ENCODE results near the gene ETFB.

Gene ETFB

DNA sequence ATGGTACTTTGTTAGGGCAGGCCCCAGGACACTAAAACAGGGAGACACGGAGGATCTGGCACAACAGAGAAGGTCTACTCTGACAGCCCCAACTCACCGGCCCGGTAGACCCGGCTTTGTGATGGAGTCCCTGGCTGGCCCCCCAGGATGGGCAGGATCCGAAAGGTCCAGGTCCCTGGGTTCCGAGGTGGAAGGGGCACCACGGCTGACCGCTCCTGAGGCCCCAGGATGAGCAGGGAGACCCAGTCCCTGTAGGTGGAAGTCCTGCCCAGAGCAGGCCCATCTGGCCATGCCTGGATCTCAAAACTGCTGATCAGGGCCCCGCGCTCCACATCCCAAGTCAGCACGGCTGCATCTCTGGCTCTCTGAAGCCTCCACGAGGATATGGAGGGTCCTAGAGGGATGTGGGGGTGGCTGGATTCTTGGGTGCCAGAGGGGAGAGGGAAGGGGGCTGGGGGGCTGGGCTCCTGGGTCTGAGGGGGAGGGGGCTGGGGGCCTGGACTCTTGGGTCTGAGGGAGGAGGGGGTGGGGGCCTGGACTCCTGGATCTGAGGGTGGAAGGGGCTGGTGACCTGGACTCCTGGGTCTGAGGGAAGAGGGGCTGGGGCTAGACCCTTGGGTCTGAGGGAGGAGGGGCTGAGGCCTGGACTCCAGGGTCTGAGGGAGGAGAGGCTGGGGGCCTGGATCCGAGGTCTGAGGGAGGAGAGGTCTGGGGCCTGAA is 28.9 kb downstream of the ETFB start:
- no peak for TF ChIP-seq POLR2A (IDR thresholded peaks at IDR 0.05; ENCODE audit: low read length)
- TF ChIP-seq GATA1 (IDR thresholded peaks at IDR 0.05; ENCODE audit: low read depth, low read length), result no peak

DNA sequence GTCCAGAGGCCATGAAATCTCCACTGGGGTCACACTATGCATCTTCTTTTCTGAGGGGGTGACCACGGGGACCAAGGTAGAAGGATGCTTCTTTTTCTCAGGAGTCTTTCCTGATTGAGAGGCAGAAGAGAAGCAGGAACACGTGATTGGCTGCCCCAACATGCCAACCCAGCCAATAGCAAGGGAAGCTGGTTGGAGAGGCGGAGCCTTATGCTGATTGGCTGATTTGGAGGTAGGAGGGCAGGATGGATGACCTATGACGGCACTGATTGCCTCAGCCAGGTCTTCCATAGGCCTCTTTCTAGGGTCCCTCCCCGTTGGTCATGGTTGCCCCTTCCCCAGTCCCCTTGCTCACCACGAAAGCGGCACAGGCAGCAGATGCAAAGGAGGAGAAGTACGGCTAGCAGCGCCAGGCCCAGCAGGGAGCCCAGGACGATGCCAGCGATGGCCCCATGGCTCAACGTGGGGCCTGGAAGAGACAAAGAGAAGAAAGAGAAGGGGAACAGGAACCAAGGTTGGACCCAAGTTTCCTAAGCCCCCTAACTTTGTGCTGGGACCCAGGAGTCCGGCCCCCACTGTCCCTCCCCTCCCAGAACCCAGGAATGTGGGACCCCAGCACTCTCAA is 32.2 kb downstream of the ETFB start:
- TF ChIP-seq GATA1 (IDR thresholded peaks at IDR 0.05; ENCODE audit: low read depth, low read length) (no peak), POLR2A (IDR thresholded peaks at IDR 0.05; ENCODE audit: low read length) (no peak)
- peak in 1 of 2 experiments; percentile 42 for DNase-seq

More for the DNA sequence above, 28.9 kb downstream of the ETFB start:
- no peak for DNase-seq

DNA sequence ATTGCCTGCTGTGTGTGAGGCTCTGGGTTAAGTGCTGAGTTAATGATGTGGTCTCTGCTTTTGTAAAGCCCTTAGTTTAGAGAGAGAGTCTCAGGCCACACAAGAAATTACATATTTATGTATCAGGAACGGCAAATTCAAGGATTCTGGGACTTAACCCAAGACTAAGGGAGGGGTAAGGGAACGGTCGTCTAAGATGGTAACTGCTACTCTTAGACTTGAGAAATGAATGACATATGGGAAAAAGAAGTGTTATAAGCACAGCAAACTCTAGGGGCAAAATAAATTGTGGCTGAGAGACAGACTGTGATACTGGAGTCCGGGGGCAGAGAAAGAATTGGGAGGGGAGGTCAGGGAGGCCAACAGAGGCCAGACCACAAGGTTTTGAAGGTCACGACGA is 34.5 kb downstream of the ETFB start:
- TF ChIP-seq GATA1 (IDR thresholded peaks at IDR 0.05; ENCODE audit: low read depth, low read length), result no peak
- no peak for TF ChIP-seq POLR2A (IDR thresholded peaks at IDR 0.05; ENCODE audit: low read length)
- no peak for DNase-seq

DNA sequence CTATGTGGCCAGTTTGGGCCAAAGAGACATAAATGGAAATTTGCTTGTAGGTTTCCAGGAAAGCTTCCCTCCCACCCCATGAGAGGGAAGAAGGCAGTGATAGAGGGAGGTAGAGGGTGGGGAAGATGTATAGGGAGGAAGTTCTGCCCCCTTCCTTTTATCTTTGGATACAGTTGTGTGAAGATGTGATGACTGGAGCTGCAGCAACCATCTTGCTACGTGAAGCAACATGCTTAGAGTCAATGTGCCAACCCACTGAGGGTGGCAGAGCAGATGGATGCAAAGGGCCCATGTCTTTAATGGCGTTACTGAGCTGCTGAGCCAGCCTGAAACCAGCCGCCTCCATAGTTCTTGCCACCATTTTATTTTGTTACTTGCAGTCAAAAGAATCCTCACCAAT is 35.0 kb downstream of the ETFB start:
- no peak for TF ChIP-seq GATA1 (IDR thresholded peaks at IDR 0.05; ENCODE audit: low read depth, low read length)
- no peak for TF ChIP-seq POLR2A (IDR thresholded peaks at IDR 0.05; ENCODE audit: low read length)

DNA sequence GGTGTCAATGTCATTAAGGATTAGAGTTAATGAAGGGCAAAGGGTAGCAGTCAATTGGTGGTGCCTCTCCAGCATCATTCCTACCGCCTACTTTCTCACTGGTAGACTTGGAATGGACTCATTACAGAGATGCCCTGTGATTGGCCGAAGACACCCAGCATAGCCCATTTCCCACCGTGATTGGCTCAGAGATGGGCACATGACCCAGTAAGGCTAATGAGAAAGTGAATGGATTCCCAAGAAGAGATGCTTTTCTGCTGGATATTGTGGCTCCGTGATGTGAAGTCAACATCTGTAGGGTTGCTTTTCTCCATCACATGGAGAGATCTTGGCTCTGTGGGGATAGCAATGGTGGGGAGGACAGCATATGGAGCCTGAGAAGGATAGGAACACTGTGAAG is 35.8 kb downstream of the ETFB start:
- DNase-seq, result no peak
- TF ChIP-seq GATA1 (IDR thresholded peaks at IDR 0.05; ENCODE audit: low read depth, low read length), result no peak
- TF ChIP-seq POLR2A (IDR thresholded peaks at IDR 0.05; ENCODE audit: low read length), result no peak

More for the DNA sequence above, 35.0 kb downstream of the ETFB start:
- no peak for DNase-seq

DNA sequence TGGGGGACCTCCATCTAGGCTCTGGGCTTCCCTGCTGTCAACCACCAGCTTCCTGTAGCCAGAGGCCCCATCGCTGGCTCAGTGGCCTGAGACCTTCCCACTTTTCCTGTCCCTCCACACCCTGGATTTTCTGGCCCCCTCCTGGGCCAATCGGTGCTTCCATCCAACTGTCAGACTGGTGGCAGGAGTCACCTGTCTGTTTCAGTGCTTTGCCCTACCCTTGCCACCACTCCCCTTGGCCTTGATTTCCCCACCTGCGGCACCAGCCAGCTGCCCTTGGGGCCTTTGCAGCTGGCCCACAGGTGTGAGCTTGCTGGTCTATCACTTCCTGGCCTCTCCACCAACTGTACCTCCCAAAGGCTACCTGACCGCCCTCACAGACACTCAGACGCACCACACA is 36.8 kb downstream of the ETFB start:
- no peak for DNase-seq

DNA sequence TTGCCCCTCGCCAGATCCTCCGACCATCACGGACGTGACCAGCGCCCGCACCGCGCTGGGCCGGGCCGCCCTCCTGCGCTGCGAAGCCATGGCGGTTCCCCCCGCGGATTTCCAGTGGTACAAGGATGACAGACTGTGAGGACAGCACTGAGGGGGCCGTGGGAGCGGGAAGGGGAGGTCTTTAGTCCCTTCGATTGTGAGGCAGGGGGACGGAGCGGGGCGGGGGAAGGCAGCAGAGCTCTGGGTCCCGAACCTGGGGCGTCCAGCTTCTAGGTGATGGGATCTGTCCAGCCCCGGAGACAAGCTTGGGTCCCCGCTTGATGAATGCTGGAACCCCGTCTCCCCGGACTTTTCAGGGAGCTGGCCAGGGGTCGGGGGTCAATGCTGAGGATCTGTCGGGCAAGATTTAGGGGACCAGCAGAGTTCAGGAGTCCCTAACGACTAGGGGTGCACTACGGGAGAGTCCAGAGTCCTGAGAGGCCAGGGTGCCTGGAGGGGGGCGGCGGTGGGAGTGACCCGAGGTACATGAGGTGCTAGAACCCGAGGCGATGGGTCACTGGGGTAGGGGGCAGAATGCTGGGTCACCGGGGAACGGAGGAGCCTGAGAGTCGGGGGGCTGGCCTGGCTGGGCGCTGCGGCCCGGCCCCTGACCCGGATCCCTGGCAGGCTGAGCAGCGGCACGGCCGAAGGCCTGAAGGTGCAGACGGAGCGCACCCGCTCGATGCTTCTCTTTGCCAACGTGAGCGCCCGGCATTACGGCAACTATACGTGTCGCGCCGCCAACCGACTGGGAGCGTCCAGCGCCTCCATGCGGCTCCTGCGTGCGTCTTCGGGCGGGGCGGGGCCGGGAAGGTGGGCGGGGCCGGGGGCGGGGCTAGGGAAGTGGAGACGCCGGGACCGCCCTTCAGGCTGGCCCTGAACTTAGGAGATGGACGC is 38.9 kb downstream of the ETFB start:
- peak; percentile 81 to 83 for DNase-seq
- TF ChIP-seq POLR2A (IDR thresholded peaks at IDR 0.05; ENCODE audit: low read length) (no peak), GATA1 (IDR thresholded peaks at IDR 0.05; ENCODE audit: low read depth, low read length) (no peak)

More for the DNA sequence above, 36.8 kb downstream of the ETFB start:
- TF ChIP-seq POLR2A (IDR thresholded peaks at IDR 0.05; ENCODE audit: low read length) (no peak), GATA1 (IDR thresholded peaks at IDR 0.05; ENCODE audit: low read depth, low read length) (no peak)

DNA sequence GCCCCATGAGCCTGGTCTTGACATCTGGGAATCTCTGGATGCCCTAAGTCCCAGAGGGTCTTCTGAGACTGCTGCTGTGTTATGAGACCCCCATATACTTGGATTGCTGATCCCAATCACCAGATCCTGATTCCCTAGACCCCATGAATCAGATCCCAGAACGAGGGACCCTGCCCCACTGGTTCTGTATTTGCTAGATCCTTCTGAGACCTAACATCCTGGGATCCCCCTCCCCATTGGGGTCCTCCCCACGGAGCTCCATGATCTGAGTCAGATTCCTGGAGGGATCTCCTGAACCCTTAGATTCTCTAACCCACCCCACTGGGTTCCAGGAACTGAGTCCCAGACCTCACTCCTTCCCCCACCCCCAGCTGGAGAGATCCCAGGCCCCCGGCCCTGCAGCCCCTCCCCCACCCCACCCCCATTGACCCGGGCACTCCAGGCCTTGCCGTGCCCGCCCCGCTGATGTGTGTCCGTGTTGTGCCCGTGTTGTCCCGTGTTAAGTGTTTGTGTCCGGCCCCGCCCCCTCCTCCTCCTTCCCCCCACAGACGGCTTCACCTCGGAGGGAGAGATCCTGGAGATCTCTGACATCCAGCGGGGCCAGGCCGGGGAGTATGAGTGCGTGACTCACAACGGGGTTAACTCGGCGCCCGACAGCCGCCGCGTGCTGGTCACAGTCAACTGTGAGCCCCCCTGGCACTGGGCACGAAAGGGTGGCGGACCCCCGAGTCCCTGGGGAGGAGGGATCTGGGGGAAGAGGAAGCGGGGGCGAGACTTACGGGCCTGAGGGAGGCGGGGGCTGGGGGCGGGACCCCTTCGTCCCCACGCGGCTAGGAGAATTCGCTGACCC is 39.7 kb downstream of the ETFB start:
- TF ChIP-seq GATA1 (IDR thresholded peaks at IDR 0.05; ENCODE audit: low read depth, low read length), result no peak
- DNase-seq, result no peak

DNA sequence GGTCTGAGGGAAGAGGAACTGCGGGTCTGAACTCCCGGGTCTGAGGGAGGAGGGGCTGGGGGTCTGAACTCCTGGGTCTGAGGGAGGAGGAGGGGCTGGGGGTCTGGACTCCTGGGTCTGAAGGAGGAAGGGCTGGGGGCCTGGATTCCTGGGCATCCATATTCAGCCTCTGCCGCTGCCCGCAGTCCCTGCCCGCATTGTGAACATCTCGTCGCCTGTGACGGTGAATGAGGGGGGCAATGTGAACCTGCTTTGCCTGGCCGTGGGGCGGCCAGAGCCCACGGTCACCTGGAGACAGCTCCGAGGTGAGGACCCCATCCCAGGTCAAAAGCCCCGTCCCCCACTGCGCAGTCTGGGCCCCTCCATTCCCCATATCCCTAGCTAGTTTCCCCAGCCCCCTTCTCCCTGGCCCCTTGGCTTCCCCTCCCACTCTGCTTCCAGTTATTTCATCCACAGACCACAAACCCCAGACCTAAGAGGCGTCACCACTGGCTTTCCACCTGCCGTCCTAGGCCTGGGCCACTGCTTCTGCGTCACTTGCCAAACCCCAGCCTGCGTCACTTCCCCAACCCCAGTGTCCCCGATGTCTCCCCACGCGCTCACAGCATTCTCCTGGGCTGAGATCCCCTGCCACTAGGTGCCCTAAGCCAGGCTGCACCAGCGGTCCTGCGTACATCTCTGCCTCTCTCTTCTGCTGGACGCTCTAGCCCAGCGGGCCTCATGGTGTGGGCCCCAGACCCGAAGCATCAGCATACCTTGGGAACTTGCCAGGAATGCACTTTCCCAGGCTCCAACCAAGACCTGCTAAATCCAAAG is 40.8 kb downstream of the ETFB start:
- no peak for TF ChIP-seq POLR2A (IDR thresholded peaks at IDR 0.05; ENCODE audit: low read length)
- no peak for TF ChIP-seq GATA1 (IDR thresholded peaks at IDR 0.05; ENCODE audit: low read depth, low read length)
- no peak for DNase-seq

DNA sequence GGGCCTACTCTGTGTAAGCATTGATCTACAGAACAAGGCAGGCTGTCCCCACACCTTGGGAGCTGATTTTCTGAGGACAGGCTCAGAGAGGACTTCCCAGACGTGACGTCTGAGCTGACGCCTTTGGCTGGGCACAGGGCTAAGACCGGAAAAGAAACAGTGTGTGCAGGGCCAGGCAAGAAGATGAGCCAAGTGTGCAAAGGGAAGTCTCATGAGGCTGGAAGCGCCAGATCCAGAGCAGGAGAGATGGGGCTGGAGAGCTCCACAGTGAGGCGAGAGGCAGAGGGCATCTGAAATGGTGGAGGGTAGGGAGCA is 42.1 kb downstream of the ETFB start:
- no peak for TF ChIP-seq POLR2A (IDR thresholded peaks at IDR 0.05; ENCODE audit: low read length)
- TF ChIP-seq GATA1 (IDR thresholded peaks at IDR 0.05; ENCODE audit: low read depth, low read length), result no peak
- no peak for DNase-seq

DNA sequence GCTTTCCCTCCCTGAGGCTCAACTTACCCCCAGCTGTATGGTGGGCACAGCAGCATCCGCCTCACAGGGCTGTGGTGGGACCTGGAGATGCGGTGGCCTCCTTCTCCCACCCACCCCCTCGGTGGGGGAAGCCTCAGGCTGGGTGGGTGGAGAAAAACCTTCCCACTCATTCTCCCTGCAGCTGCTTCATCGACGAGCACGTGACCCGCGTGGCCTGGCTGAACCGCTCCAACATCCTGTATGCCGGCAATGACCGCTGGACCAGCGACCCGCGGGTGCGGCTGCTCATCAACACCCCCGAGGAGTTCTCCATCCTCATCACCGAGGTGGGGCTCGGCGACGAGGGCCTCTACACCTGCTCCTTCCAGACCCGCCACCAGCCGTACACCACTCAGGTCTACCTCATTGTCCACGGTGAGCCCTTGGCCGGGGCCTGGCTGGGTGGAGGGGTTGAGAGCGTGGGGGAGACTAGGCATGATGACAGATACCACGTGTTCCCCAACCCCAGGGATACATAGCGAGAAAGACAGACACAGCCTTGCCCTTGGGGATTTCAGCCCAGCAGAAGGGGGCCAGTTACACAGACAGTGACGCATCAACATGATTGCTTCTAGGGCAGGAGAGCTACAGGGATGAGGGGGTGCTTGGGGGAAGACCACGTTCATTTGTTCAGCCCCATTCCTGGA is 42.6 kb downstream of the ETFB start:
- TF ChIP-seq GATA1 (IDR thresholded peaks at IDR 0.05; ENCODE audit: low read depth, low read length), result no peak
- no peak for TF ChIP-seq POLR2A (IDR thresholded peaks at IDR 0.05; ENCODE audit: low read length)
- DNase-seq, result no peak

DNA sequence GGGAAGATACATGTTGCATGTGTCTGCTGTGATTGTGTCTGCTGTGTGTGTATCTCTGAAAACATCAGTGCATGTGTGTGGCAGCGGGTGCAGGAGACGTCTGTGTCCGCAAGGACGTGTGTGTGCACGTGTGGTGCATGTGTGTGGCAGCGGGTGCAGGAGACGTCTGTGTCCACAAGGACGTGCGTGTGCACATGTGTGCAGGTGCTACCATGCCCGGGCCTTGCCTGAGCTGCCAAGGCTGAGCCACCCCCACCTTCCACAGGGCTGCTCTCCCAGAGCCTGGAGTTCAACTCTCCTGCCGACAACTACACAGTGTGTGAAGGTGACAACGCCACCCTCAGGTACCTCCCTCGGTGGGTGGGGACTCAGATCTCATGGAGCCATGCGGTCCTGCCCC is 44.4 kb downstream of the ETFB start:
- DNase-seq, result no peak
- TF ChIP-seq GATA1 (IDR thresholded peaks at IDR 0.05; ENCODE audit: low read depth, low read length) (no peak), POLR2A (IDR thresholded peaks at IDR 0.05; ENCODE audit: low read length) (no peak)

All from erythroblast (primary cell).